COLO668 (cell line): Measurements from ENCODE around the gene NDUFAF8.

Experiments
- DNase-seq: peaks from one replicate; lab custom pipeline; 2025; ENCODE audit not compliant: unreplicated experiment; lab: John Stamatoyannopoulos, UW

The NDUFAF8 gene

GRCh38 chr17:81288715-81289114 is 49.6 kb downstream of the NDUFAF8 start:
- DNase-seq, result no peak

GRCh38 chr17:81289627-81290026 is 50.5 kb downstream of the NDUFAF8 start:
- DNase-seq, result no peak

- DNase-seq, result no peak
Measured at GRCh38 chr17:81290230-81290629, 51.1 kb downstream of the NDUFAF8 start.
